Embryonic facial prominence (tissue), 1 donor: Measurements from ENCODE around the gene FANCM.
"Not testable (repeated sequence)": the region's sequence is repeated elsewhere in the genome, so short reads cannot be mapped to it uniquely, and the experiment has no call there.

Experiments
- DNase-seq: peaks from one replicate; pipeline ENCODE4 v3.0.0-alpha.2; 2016; ENCODE audit errors: extremely low spot score

FANCM gene

GRCh38 chr14:45144658-45145057, 8.9 kb downstream of the FANCM start:
- no peak for DNase-seq

- no peak for DNase-seq
Measured at GRCh38 chr14:45145214-45145613, 9.5 kb downstream of the FANCM start.

DNA sequence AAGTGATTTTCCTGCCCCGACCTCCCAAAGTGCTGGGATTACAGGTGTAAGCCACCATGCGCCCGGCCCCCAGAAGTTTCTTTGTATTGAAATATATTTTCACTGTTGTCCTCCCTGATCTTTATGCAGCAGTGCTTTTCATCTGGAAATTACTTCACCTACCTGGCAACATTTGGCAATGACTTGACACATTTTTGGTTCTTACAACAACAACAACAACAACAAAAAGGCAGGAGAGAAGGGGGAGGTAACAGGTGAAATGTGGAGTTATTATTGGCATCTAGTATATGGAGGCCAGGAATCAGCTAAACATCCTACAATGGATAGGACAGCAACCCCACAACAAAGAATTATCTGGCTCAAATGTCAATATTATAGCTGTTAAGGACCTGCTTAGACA, 13.9 kb downstream of the FANCM start:
- DNase-seq: no peak

DNA sequence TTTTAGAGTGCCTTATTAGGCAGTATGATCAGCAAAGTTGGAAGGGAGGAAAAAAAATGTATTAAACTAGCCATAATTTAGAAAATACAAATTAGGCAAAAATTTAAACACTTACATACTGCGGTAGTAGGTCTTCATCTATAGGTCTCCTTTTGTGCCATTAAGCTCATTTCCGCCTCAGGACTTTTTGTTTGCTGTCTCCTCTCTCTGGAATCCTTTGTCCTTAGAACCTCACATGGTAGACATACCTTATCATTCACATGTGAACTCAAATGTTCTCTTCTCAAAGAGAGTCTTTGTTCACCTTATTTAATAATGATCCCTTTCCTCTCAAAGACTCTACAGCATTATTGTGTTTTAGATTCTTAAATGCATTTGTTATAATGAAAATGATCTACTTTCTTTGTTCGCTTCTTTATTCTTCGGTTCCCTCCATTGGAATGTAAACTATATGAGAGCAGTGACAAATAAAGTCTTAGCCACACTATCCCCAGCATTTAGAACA, 14.7 kb downstream of the FANCM start:
- DNase-seq: no peak

- no peak for DNase-seq
Measured at GRCh38 chr14:45156067-45156466, 20.3 kb downstream of the FANCM start.

DNA sequence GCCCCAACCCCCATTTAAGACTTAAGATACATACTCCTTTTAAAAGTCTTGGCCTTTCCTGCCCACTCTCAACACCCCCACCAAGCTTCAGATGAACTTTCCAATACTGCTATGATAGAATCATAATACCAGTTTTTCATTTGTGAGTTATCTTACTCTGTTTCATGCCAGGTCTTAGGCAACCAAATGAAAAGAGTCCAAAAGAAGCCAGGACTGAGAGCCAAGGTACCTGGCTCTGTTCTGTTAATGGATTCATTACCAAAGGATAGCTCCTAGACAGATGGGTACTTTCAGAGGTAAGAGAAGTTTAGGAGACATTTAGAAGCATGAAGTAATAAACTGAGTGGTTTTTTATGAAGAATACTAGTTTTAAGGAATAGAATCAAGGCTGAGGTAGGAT, 34.2 kb downstream of the FANCM start:
- no peak for DNase-seq

DNA sequence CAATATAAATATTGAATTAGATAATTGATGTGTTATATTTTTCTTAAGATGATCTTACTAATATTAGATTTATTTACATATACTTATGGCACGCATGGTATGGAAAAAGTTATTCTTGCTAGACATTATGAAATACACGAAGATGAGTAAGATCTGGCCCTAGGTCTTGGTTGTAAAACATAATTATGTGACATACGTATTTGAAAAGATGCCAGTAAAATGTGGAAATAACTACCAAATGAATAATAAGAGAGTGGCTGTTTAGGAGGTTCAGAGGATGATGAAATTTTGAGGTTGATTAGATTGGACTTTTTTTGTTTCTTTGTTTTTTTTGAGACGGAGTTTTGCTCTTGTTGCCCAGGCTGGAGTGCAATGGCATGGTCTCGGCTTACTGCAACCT, 41.3 kb downstream of the FANCM start:
- no peak for DNase-seq

- DNase-seq: no peak
Measured at GRCh38 chr14:45181329-45181728, 45.6 kb downstream of the FANCM start.

DNA sequence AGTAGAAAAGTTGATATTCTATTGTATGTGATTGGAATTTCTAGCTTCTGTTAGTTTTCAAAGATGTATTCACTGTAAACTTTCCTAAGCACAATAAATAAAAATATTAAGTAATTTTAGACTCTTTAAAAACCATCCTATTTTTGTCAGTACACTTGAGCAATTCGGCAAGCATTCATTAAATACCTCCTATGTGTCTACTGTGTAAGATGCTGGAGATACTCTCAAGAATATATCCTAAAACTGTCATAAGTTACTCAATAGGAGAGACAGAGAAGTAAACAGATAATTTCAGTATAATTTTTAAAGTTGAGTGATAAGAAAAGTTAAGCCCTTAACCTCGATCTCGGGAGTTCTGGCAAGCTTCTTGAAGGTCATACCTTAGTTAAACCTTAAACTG, 46.1 kb downstream of the FANCM start:
- DNase-seq: no peak

GRCh38 chr14:45185100-45185814, 49.5 kb downstream of the FANCM start:
- no peak for DNase-seq

- DNase-seq: no peak
Measured at GRCh38 chr14:45194964-45195363, 59.2 kb downstream of the FANCM start.

- no peak for DNase-seq
Measured at GRCh38 chr14:45198551-45198950, 62.8 kb downstream of the FANCM start.

GRCh38 chr14:45199230-45199629, 63.5 kb downstream of the FANCM start:
- no peak for DNase-seq

- DNase-seq: no peak
Measured at GRCh38 chr14:45201905-45202304, 66.2 kb downstream of the FANCM start.

GRCh38 chr14:45204241-45204640, 68.5 kb downstream of the FANCM start:
- DNase-seq: no peak

- no peak for DNase-seq
Measured at GRCh38 chr14:45210159-45210558, 74.4 kb downstream of the FANCM start.

- DNase-seq: no peak
Measured at GRCh38 chr14:45211295-45211694, 75.6 kb downstream of the FANCM start.

GRCh38 chr14:45212231-45212630, 76.5 kb downstream of the FANCM start:
- no peak for DNase-seq

GRCh38 chr14:45213716-45214115, 78.0 kb downstream of the FANCM start:
- DNase-seq: not testable (repeated sequence)

GRCh38 chr14:45214341-45214740, 78.6 kb downstream of the FANCM start:
- not testable (repeated sequence) for DNase-seq

DNA sequence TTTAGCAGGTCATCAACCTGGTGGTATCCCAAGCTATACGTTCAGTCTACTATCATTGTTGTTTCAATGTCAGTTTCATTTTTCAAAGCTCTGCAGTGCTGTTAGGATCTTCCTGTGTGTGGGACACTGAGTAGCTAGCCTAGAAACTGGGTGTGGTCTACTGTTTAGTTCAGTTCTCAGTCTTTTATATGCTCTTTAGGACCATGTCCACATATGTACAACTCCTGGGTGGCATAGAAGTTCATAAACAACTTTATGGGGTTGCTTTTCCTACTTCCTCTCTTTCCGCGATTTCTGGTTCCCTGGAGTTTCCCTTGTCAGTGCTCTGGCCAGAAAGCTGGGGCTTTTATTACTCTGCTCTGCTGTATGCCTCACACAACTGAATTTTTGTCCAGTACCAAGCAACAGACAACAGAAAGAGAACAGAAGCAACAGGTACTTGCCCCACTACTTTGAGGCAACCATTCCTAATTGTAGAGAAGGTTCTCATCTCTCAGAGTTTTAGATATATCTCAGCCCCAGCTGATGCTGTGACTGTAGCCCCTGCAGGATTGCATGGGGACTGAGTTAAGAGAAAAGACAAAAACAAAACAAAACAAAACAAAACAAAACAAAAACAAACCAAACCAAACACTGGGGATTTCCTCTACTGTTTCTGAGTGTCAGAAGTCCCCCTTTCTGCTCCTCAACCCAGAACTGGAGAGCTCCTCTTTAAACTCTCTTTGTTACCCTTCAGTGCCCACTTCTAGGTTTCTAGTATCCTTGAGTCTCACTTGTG, 86.9 kb downstream of the FANCM start:
- no peak for DNase-seq

GRCh38 chr14:45227566-45227965, 91.8 kb downstream of the FANCM start:
- DNase-seq: no peak

GRCh38 chr14:45238988-45239387, 103.3 kb downstream of the FANCM start:
- no peak for DNase-seq
